Sigmoid colon (tissue), 7 donors: Measurements from ENCODE around the gene CSRNP2. TPM values are rescaled to one million over a fixed set of nuclear protein-coding genes. Genes with fewer than 3 reads are reported as not detected.
"Not testable (repeated sequence)": the region's sequence is repeated elsewhere in the genome, so short reads cannot be mapped to it uniquely, and the experiment has no call there.

Source experiments
- DNase-seq: peaks from one replicate; pipeline ENCODE4 v3.0.0-alpha.2; 2019
- H3K27ac ChIP-seq, 4 donors: fragments of 200-600 bp; sonication (generic); one replicate each; pipeline ENCODE4 v1.5.1; 2016 to 2019; ENCODE audit warnings: mild to moderate bottlenecking in 1 of 4
- H3K27me3 ChIP-seq, 3 donors: fragments of 200-600 bp; sonication (generic); one replicate each; pipeline ENCODE4 v1.5.1; 2019; ENCODE audit warnings: mild to moderate bottlenecking in 1 of 3
- H3K36me3 ChIP-seq, 4 donors: fragments of 200-600 bp; sonication (generic); one replicate each; pipeline ENCODE4 v1.5.1; 2016 to 2019
- H3K4me1 ChIP-seq, 4 donors: fragments of 200-600 bp; sonication (generic); one replicate each; pipeline ENCODE4 v1.5.1; 2017 to 2019
- H3K4me3 ChIP-seq, 4 donors: fragments of 200-600 bp; sonication (generic); one replicate each; pipeline ENCODE4 v1.5.1; 2017 to 2019; ENCODE audit warnings: mild to moderate bottlenecking in 2 of 4, moderate library complexity in 1 of 4
- H3K9me3 ChIP-seq, 4 donors: fragments of 200-600 bp in 3 of 4; sonication (generic) in 3 of 4; one replicate each; pipeline versions ENCODE4 v1.5.1 to v1.6.1; 2013 to 2019
- EP300 ChIP-seq, 4 donors: sonication (generic); formaldehyde crosslinking; IDR thresholded peaks; one replicate each; pipeline ENCODE4 v1.6.1; 2017; ENCODE audit warnings: antibody characterized with exemption in 4 of 4
- POLR2A ChIP-seq, 2 donors: fragments of 450-650 bp; IDR thresholded peaks; one replicate each; pipeline ENCODE4 v1.6.1; 2016; ENCODE audit warnings: antibody characterized with exemption in 2 of 2, mild to moderate bottlenecking in 2 of 2, moderate library complexity in 2 of 2
- POLR2AphosphoS5 ChIP-seq, 4 donors: sonication (generic); formaldehyde crosslinking; IDR thresholded peaks; one replicate each; pipeline ENCODE4 v1.6.1; 2017; ENCODE audit warnings: antibody characterized with exemption in 4 of 4
- WGBS, 2 donors: extraction: QIAGEN DNeasy Blood & Tissue Kit; methylation state at CpG; one replicate each; pipeline ENCODE4 v1.1.7; 2013; 5-methylcytosine and 5-hydroxymethylcytosine counted together
- intact Hi-C: fragments of 100-400 bp; cut with DNase I; formaldehyde crosslinking; loops from one replicate; pipeline ENCODE4 v1.15.1; 2023
- polyA plus RNA-seq, 3 donors: library from polyadenylated mRNA; stranded (reverse); fragments of 200-250 nt; gene quantifications; one replicate each; pipeline ENCODE4 v1.2.3, GENCODE V29; 2013
- total RNA-seq, 4 donors: library from RNA; depleted of rRNA; stranded (reverse); fragments of >200 nt; gene quantifications; one replicate each; pipeline ENCODE4 v1.1.0, GENCODE V29; 2016
- TF ChIP-seq, protein P1 (sequence below), 4 experiments: fragments of 450-650 bp in 3 of 4; fragments of 200-600 bp in 1 of 4; IDR thresholded peaks; one replicate each; pipeline ENCODE4 v1.5.1; 2016 to 2019; ENCODE audit warnings: antibody characterized with exemption in 4 of 4, mild to moderate bottlenecking in 3 of 4, moderate library complexity in 2 of 4
- donor health status: healthy with polysubstance abuse.
- donor health status: Bipolar disorder and iron deficiency.
- donor health status: healthy.

Gene CSRNP2
- total and polyA plus RNA-seq, 7 donors, result 8.4 to 23.9 (median 17.4) TPM

DNA sequence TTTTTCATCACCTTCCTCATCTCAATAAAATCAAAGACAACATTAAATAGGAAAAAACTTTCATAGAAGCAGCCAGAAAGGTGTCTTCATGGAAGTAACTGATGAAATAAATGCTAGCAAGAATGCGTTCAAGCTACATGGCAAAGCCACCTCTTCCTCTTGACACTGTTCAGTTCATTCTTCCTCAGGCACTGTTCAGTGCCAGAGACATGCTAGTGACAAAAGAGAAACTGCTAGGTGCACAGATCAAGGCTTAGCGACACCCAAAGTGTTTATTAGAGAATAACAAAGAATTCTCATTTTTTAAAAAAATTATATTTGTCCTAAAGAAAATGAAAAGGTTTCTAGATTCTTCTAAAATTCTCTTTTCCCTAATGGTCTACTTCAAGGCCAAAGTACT is 64.4 kb downstream of the CSRNP2 start:
- Histone ChIP-seq H3K27me3 (no peaks in the 10 kb centered on the region), H3K4me3 (no peak overlapping the region), H3K36me3 (no peaks in the 10 kb centered on the region), H3K9me3 (no peaks in the 10 kb centered on the region), H3K27ac (no peak overlapping the region), H3K4me1 (peaks cover 0 to 19% (median 3%) of the 10 kb centered on the region in 4 donors)
- WGBS, 2 donors, result 92 to 97% methylated on average over 2 of the region's 2 CpGs
- TF ChIP-seq, protein P1, sequence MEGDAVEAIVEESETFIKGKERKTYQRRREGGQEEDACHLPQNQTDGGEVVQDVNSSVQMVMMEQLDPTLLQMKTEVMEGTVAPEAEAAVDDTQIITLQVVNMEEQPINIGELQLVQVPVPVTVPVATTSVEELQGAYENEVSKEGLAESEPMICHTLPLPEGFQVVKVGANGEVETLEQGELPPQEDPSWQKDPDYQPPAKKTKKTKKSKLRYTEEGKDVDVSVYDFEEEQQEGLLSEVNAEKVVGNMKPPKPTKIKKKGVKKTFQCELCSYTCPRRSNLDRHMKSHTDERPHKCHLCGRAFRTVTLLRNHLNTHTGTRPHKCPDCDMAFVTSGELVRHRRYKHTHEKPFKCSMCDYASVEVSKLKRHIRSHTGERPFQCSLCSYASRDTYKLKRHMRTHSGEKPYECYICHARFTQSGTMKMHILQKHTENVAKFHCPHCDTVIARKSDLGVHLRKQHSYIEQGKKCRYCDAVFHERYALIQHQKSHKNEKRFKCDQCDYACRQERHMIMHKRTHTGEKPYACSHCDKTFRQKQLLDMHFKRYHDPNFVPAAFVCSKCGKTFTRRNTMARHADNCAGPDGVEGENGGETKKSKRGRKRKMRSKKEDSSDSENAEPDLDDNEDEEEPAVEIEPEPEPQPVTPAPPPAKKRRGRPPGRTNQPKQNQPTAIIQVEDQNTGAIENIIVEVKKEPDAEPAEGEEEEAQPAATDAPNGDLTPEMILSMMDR (IDR thresholded peaks at IDR 0.05), result no peak
- intact Hi-C loops, result no loop called here
- no peak for DNase-seq

DNA sequence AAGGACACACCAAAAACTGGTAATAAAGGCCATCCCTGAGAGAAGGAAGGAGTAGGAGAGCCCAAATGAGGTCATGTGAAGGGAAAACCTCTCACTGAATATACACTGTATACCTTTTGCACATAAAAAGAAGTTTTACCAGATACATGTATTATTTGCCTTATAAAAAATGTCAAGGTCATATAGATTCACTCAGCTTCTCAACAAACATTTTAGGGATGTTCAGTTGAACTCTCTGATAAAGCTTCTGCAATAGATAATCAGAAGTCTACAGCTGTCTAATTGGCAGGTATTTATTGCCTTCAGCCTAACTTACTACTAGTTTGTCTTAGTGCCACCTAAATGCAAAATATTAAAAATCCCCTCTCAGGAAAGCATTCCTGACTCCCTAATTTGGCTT is 65.9 kb downstream of the CSRNP2 start:
- intact Hi-C loops, result no loop called here
- Histone ChIP-seq H3K36me3 (no peaks in the 10 kb centered on the region), H3K27ac (no peak overlapping the region), H3K9me3 (no peaks in the 10 kb centered on the region), H3K4me3 (no peak overlapping the region), H3K4me1 (peaks cover 0 to 5% (median 0%) of the 10 kb centered on the region in 4 donors), H3K27me3 (no peaks in the 10 kb centered on the region)
- no peak for TF ChIP-seq EP300 (IDR thresholded peaks at IDR 0.05)
- TF ChIP-seq, protein P1 (IDR thresholded peaks at IDR 0.05), result no peak
- TF ChIP-seq POLR2AphosphoS5 (IDR thresholded peaks at IDR 0.05), result no peak
- no peak for TF ChIP-seq POLR2A (IDR thresholded peaks at IDR 0.05)
- DNase-seq, result no peak

DNA sequence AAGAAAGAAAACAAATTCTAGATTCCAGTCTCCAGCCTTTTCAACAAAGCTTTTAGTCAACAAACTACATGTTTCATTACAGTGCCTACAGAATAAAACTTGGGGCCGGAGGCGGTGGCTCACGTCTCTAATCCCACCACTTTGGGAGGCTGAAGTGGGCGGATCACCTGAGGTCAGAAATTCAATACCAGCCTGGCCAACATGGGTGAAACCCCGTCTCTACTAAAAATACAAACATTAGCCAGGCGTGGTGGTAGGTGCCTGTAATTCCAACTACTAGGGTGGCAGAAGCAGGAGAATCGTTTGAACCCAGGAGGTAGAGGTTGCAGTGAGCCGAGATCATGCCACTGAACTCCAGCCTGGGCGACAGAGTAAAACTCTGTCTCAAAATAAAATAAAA is 68.9 kb downstream of the CSRNP2 start:
- WGBS, 2 donors, result 91 to 92% methylated on average over 9 of the region's 9 CpGs
- H3K27ac ChIP-seq, intact Hi-C loops, DNase-seq, H3K27me3 ChIP-seq, H3K9me3 ChIP-seq, H3K4me3 ChIP-seq, H3K36me3 ChIP-seq, H3K4me1 ChIP-seq: not testable (repeated sequence)

DNA sequence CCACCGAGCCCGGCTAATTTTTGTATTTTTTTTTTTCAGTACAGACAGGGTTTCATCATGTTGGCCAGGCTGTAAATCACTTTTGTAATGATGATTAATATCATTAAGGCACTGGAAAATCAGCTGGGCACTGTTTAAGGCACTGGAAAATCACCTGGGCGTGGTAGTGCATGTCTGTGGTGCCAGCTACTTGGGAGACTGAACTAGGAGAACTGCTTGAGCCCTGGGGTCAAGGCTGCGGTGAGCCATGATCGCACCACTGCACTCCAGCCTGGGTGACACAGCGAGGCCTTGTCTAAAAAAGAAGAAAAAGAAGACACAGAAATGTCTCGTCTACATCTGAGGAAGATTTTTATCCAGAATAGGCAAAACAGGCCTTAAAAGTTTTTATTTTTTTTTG is 70.0 kb downstream of the CSRNP2 start:
- WGBS, 2 donors, result 96% methylated on average over 7 of the region's 7 CpGs
- DNase-seq, result no peak
- no peak overlapping the region for H3K4me3 ChIP-seq
- H3K4me1 ChIP-seq, result no peaks in the 10 kb centered on the region
- no peak for TF ChIP-seq POLR2A (IDR thresholded peaks at IDR 0.05)
- no peak for TF ChIP-seq POLR2AphosphoS5 (IDR thresholded peaks at IDR 0.05)
- TF ChIP-seq, protein P1 (IDR thresholded peaks at IDR 0.05), result no peak
- TF ChIP-seq EP300 (IDR thresholded peaks at IDR 0.05), result no peak
- H3K27me3 ChIP-seq, result no peaks in the 10 kb centered on the region
- intact Hi-C loops, result no loop called here
- H3K36me3 ChIP-seq, result peaks cover 0 to under 1% (median 0%) of the 10 kb centered on the region in 4 donors
- no peak overlapping the region for H3K27ac ChIP-seq
- no peaks in the 10 kb centered on the region for H3K9me3 ChIP-seq

DNA sequence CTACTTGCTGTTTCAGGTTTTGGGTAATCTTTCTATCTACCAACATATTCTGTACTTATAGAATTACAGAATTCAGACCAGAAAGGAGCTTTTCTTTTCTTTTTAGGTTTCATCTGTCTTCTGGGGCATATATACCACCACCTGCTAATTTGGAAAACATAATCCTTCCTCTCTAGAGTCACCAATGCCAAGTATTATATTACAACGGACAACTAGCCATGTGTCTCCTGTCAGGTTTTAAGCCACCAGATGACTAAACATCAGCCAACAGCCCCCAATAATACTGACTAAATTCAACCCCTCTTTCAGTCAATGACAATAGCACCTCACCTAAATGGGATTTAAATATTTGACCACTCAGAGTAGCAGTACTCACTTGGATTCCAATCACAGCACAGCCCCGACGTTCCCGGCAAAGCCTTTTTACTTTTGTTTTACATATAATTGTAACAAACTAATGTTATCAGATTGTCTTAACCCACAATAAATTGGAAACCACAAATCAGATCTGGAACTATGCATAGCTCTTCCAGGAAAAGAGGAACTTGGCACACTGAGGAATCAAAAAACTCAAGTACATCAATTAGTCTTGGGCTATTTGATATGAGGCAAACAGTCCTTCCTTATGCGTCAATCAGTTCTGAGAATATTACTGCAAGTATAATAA is 70.7 kb downstream of the CSRNP2 start:
- peaks cover 0 to 8% (median 0%) of the 10 kb centered on the region in 4 donors for H3K36me3 ChIP-seq
- H3K27ac ChIP-seq, result no peak overlapping the region
- TF ChIP-seq EP300 (IDR thresholded peaks at IDR 0.05) (no peak), POLR2A (IDR thresholded peaks at IDR 0.05) (no peak), POLR2AphosphoS5 (IDR thresholded peaks at IDR 0.05) (no peak)
- TF ChIP-seq, protein P1 (IDR thresholded peaks at IDR 0.05), result no peak
- no peaks in the 10 kb centered on the region for H3K4me1 ChIP-seq
- DNase-seq, result no peak
- 80 to 88% methylated on average over 5 of the region's 5 CpGs for WGBS, 2 donors
- H3K9me3 ChIP-seq, result no peaks in the 10 kb centered on the region
- no peak overlapping the region for H3K4me3 ChIP-seq
- H3K27me3 ChIP-seq, result no peaks in the 10 kb centered on the region
- intact Hi-C loops, result no loop called here
